NAMALWA (cell line): ENCODE results near the gene RHO.

Experiments
- DNase-seq: peaks from one replicate; pipeline ENCODE4 v3.0.0-alpha.2; 2015; ENCODE audit warnings: low spot score

Gene RHO

DNA sequence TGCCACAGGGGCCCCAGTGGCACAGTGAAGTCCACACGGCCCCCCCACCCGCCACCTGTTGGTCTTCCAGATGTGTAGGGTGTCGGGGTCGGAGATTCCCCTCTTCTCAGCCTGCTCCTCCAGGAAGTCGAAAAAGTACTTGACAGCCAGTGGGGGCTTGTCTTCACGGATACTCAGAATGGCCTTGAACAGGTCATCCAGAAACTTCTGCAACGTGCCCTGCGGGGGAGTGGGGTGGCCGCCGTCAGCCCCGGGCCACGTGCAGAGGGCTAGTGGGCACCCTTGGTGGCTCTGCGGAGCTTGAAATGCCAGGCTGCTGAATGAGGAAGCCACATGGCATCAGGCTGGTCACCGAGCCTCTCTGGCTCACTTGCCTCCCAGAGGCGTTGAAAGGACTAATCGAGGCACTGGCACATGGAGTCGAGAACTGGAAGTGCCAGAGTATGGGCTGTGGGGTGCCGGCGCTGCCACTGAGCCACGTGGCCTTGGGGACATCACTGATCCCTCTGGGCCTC lies 31.2 kb downstream of the RHO start:
- DNase-seq = no peak

GRCh38 chr3:129560269-129560787 lies 31.9 kb downstream of the RHO start:
- DNase-seq = no peak

DNA sequence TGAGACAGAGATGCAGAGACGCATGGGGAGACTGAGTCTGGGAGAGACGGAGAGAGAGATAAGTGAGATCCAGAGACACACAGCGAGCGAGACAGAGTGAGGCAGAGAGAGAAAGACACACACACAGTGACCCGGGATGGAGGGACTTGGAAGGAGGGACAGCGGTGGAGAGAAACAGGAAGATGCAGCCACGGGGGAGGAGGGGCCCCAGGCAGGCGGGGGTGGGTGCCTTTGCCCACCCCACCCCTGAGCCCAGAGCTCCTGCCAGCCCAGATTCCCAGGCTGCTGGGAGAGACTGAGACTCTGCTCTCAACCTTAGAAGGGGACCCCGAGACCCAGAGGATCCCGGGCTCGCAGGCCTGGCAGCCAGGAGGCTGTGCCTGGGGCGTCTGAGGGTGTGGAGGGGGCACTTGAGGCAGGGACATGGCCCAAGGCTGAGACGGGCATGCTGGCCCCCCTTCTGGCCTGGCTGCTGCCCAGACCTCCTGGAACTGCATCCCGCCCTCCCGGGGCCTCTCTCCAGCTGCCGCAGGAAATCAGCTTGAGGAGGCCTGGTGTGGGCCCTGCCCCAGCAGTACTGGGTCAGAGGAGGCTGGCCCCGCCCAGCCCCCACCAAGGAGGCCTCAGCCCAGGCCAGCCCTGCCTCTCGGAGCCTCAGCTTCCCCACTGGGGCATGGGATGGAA lies 32.6 kb downstream of the RHO start:
- no peak for DNase-seq

- no peak for DNase-seq
These were observed 33.3 kb downstream of the RHO start for GRCh38 chr3:129561619-129562248.

DNA sequence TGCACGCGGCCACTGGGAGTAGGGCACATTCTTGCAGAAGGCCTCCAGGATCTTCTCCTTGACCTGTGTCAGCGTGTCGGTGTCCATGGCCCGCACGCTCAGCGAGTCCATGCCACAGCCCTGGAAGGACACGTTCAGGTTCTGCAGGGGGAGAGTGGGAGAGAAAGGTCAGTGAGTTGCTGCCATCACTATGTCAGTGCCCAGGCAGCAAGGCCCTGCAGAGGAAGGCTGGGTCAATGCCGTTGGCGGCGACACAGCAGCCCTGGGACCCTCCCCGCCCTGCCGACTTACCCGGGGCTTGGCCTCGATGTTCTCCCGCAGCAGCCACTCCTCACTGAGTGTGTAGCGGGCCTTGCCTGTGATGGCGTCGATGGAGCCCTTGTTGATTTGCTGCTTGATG lies 34.4 kb downstream of the RHO start:
- no peak for DNase-seq

DNA sequence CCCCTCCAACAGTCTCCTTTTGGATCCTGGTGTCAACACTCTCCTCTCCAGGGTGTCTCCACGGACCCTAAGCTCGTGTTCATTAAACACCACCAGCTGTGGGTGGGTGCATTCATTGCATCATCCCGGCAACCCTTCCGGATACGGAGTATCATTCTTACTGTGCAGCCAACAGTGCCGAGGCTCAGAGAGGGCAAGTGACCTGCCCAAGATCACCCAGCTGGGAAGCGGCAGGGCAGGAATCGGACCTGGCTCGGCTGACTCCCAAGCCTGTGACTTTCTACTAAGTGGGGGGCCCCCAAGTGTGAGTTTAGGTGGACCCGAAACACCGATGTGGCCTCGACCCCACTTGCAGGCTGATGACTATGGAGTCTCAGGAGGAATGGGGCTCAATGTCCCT lies 34.9 kb downstream of the RHO start:
- no peak for DNase-seq

DNA sequence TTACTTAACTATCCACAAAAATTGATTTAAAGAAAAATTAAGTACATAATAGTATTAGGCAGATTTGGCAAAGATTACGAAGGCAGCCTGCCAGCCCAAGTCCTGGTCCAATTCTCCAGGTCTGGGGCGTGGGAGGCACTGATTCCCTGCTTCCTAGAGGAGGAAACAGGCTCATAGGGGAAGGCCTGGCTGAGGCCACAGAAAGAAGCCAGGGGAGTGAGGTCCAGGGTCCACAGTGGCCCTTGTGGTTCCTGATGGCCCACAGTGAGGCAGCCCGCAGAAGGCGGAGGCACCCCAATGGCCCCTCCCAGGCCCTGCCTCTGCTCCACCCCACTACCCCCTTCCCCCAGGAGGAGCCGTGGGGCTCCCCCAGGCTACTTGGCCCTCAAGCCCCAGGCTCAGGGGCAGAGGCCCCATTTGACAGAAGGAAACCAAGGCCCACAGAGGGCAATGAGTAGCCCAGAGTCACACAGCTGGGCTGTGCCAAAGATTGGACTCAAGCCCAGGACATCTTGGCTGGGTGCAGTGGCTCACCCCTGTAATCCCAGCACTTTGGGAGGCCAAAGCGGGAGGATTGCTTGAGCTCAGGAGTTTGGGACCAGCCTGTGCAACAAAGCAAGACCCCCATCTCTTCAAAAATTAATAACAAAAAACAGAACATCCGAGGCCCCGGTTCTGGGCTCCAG lies 35.6 kb downstream of the RHO start:
- no peak for DNase-seq

DNA sequence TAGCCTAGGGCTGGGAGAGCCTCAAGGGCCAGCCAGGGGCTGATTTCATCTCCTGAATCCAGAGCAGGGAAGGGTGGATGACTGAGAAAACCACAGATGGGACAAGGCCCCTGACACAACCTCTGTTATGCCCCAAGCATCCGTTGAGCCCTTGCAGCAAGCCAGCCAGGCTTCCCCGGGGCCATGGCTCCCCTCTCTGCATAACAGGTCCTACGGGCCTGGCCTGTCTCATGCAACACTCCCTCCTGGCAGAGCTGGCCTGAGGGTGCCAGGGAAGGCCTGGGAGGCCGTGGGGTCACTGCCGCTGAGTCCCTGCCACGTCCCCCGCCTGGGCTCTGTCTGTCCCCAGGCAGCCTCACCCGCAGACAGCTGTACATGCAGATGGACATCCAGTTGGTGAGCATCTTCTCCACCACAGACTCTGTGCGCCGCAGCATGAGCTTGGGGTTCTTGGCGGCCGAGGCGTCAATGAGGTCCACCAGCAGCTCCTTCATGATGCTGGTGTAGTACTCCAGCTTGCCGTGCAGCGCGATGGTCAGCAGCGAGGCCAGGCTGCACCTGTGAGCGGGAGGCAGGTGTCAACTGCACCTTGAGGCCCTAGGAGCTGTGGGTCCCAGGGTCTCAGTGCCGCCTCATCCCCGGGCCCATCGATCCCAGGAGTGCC lies 36.7 kb downstream of the RHO start:
- no peak for DNase-seq

DNA sequence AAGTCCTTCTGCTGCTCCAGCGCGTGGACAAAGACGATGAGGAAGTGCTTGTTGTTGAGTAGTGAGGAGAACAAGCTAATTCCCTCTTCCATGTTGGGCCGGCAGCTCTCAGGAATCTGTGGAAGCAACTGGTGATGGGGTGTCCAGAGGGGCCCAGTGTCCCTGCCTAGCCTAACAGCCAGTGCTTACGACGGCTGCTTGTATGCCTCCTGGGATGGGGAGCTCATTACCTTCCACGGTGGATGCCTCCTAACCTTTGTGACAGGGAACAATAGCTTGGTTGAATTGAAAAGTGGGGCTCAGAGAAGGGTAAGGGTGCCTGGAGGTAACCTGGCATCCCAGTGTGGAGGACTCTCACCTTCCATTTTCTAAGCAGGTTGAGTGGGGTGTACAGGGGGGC lies 37.5 kb downstream of the RHO start:
- DNase-seq = no peak

- no peak for DNase-seq
These were observed 38.8 kb downstream of the RHO start for GRCh38 chr3:129567176-129567705.

DNA sequence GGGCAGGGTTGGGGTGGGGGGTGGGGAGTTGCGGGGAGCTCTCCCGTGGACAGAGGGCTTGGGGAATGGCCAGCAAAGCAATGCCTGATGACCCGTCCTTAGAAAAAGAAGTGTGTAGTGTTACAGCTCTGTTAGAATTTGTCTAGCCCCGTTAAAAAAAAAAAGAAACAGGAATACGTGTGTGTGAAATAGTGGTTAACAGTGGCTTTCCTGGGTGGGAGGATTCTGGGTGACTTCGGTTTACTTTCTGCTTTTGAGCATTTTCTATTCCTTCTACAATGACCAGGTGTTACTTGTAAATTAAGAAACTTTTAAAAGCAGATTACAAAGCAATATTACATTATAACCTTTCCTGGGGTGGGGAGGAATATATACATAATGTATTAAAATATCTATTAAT lies 39.5 kb downstream of the RHO start:
- DNase-seq = no peak

DNA sequence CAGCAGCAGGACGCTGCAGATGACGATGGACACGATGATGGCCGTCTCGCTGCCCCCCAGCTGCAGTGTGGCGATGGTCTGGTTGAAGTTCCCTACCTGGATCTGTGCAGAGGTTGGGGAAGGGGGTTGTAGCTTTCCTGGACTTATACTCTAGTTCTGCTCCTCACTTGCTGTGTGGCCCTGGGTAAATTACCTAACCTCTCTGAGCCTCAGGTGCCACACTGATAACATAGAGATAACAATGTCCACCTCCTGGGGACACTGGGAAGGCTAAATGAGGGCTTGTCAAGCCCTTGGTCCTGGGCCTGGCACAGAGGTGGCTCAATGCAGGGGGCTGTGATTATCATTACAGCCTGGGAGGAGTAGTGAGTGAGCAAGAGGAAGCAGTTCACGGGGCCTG lies 41.4 kb downstream of the RHO start:
- DNase-seq = no peak

GRCh38 chr3:129571605-129572547 lies 43.4 kb downstream of the RHO start:
- DNase-seq = no peak

- DNase-seq = no peak
These were observed 44.2 kb downstream of the RHO start for GRCh38 chr3:129572603-129573002.

DNA sequence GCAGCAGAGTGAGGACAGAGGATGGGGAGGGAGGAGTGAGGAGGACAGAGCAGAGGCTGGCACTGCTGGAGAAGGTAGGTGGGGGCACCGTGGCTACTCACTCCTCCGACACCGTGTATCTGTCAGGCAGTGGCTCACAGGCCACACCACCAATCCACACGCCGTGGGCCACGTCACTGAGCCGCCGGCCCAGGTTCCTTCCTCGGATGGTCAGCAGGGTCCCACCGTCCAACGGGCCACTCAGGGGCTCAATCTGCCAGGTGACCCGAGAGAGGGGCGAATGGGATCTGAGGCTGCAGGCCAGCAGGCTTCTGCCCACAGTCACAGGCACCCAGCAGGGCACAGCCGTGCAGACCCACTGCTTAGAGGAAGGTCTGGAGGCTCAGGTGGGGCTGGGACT lies 45.1 kb downstream of the RHO start:
- no peak for DNase-seq

DNA sequence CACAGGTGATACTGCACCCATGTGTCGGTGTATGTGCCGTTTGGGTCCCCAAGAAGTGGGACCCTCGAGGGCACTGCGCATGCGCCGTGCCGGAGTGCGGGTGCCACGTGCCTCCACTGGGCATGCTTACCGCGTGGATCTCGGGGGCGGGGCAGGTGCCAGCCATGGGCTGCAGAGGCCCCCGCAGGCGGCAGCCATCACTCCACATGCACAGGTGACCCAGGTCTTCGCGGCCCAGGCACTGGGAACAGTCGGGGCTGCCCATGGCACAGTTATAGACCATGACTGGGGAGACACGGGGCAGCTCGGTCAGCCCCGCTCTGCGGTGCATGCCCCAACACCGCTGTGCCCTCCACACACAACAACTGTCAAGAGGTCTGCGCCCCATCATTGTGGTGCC lies 45.8 kb downstream of the RHO start:
- DNase-seq = no peak

DNA sequence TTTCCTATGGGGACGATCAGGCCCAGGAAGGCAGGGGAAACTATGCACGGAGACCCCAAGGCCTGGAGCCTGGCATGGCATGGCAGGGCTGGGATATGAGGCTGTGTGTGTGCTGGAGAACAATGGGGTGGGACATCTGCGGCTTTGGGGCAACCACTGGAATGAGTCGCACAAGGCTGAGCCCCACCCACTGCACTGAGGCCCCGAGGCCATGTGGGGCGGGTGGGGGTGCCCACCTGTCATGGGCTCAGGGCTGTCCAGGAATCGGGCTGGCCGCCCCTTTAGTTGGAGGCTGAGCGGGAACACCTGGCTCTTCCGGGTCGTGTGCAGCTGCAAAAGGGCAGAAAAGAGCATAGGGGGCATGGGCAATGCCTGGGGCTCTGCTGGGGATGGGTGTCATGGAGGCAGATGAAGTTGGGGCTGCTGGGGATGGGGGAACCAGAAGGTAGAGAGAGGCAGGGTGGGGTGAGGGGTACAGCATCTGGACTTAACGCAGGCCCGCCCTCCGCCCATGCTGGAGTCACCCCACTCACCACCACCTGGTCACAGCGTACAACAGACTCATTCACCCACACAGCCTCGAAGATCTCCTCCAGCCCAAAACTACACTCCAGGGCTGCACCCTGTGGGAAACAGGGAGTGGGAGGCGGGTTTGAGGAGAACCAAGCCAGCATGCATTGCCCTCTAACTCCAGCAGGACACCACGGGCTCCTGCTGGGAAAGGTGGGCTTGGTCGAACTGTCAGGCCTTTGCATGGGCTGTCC lies 47.0 kb downstream of the RHO start:
- peak; percentile 36 for DNase-seq

- peak; percentile 38 for DNase-seq
These were observed 47.6 kb downstream of the RHO start for GRCh38 chr3:129575997-129576384.

DNA sequence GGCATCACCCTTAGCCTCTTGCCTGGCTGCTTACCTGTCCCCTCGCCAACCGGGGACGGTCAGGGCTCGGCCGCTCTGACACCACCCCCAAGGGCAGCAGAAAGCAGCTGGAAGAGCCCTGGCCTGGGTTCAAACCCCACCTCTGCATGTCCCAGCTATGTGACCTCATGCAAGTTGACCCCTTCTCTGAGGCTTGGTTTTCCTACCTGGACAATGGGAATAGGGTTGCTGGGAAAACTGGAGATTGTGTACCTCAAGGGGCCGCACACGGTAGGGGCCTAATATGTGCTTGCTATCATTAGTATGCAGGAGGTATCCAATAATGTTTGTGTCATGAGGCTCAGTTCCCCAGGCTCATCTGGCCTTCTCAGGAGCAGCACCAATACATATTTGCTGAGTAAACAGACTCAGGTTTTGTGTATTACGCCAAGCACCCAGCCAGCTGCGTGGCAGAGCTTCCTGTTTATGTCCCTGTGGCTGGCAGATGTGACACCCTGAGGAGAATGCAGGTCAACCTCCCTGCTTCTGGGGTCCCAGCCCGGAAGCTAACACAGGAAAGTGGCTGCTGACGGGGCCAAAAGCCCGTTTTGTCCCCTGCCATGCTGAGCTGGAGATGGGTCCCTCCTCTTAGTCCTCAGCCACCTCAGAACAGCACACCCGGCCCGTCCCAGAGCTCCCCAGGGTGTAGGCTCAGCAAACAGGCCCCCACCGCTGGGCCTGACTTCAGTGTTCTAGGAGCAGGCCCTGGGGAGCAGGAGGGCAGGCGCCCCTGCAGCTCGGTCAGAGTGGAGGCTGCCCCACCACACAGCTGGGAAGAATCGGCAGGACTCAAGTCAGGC lies 48.3 kb downstream of the RHO start:
- peak; percentile 98 for DNase-seq
